Thyroid gland (tissue), 4 donors: ENCODE data around the gene ACTR1A.

Experiments
- CTCF ChIP-seq, 6 experiments: fragments of 200-600 bp in 3 of 6; fragments of 450-650 bp in 3 of 6; sonication (generic) in 3 of 6; IDR thresholded peaks; one replicate each; pipeline ENCODE4 v1.5.1; 2016 to 2019; ENCODE audit warnings: antibody characterized with exemption in 6 of 6, mild to moderate bottlenecking in 2 of 6, inconsistent platforms in 1 of 6, moderate library complexity in 1 of 6
- POLR2A ChIP-seq, 2 donors: fragments of 450-650 bp; IDR thresholded peaks; one replicate each; pipeline ENCODE4 v1.6.1; 2017; ENCODE audit warnings: antibody characterized with exemption in 2 of 2, mild to moderate bottlenecking in 2 of 2, moderate library complexity in 1 of 2

- TF ChIP-seq CTCF (IDR thresholded peaks at IDR 0.05), result no peak
- no peak for TF ChIP-seq POLR2A (IDR thresholded peaks at IDR 0.05)
Observed at GRCh38 chr10:102502029-102502336, 529 bp downstream of the ACTR1A start.
